ENCODE results near the gene BAG3. TPM values are rescaled to one million over a fixed set of nuclear protein-coding genes. Genes with fewer than 3 reads are reported as not detected.

BAG3 gene
- total and polyA plus RNA-seq, 2 of the 8 experiments (the other 6 are each of a cell fraction or from before 2014, with no cell fraction given) = 3.5 to 13.3 TPM

- TF ChIP-seq ATF2 (IDR thresholded peaks at IDR 0.05; ENCODE audit: low read length) (no peak), YY1 (IDR thresholded peaks at IDR 0.05; ENCODE audit: low read depth, low read length) (no peak), RXRA (IDR thresholded peaks at IDR 0.05; ENCODE audit: insufficient read depth, low read depth, low read length) (no peak), SP2 (IDR thresholded peaks at IDR 0.05; ENCODE audit: low read length) (no peak), SRF (IDR thresholded peaks at IDR 0.05; ENCODE audit: low read depth, low read length) (no peak), SP1 (IDR thresholded peaks at IDR 0.05; ENCODE audit: low read depth, low read length) (no peak), KDM1A (IDR thresholded peaks at IDR 0.05; ENCODE audit: borderline replicate concordance, low read length) (no peak), TAF1 (IDR thresholded peaks at IDR 0.05; ENCODE audit: low read depth, low read length) (no peak), EGR1 (IDR thresholded peaks at IDR 0.05; ENCODE audit: borderline replicate concordance, low read depth, low read length) (no peak), POLR2A (IDR thresholded peaks at IDR 0.05; ENCODE audit: control extremely low read depth in 1 of 2, low read depth in 2 of 2, low read length in 2 of 2) (no peak)
Measured at GRCh38 chr10:119657725-119658124, 6.5 kb downstream of the BAG3 start (continued).

All from H1 (cell line).